ENCODE data around the gene TMCO1. TPM values are rescaled to one million over a fixed set of nuclear protein-coding genes. Genes with fewer than 3 reads are reported as not detected.
"Not testable (repeated sequence)": the region's sequence is repeated elsewhere in the genome, so short reads cannot be mapped to it uniquely, and the experiment has no call there.

Gene TMCO1
- total and polyA plus RNA-seq, 7 experiments from 2014 or later = 30.4 to 118 (median 51.9) TPM

- ATAC-seq = no peak
- intact Hi-C loops (cut with micrococcal nuclease) = no loop called here
- no peaks in the 10 kb centered on the region for H3K9me3 ChIP-seq (ENCODE audit: control insufficient read depth in 2 of 3, low read length in 3 of 3)
- CTCF ChIA-PET = no interaction called here
- H3K27me3 ChIP-seq (ENCODE audit: control insufficient read depth in 2 of 2, insufficient read depth in 2 of 2, low read length in 2 of 2) = peaks cover 0 to 3% of the 10 kb centered on the region in 2 donors
- no peak for DNase-seq
- H3K4me3 Mint-ChIP-seq = no peak overlapping the region
- peaks cover 0 to 14% (median 7%) of the 10 kb centered on the region in 11 donors for H3K9me3 Mint-ChIP-seq
- H3K36me3 ChIP-seq (ENCODE audit: control insufficient read depth in 2 of 3, insufficient read depth in 3 of 3, low read length in 3 of 3) = no peaks in the 10 kb centered on the region
- no peak overlapping the region for H3K4me3 ChIP-seq (ENCODE audit: low read length)
- H3K36me3 Mint-ChIP-seq = no peaks in the 10 kb centered on the region
- no peak overlapping the region for H3K27ac ChIP-seq (ENCODE audit: low read depth, low read length)
- H3K4me1 Mint-ChIP-seq = no peaks in the 10 kb centered on the region
- POLR2A ChIA-PET = no interaction called here
- peaks cover 9 to 34% (median 26%) of the 10 kb centered on the region in 5 donors for H3K27me3 Mint-ChIP-seq
- no peak overlapping the region for H3K27ac Mint-ChIP-seq
- no peaks in the 10 kb centered on the region for H3K4me1 ChIP-seq (ENCODE audit: control insufficient read depth in 2 of 2, insufficient read depth in 2 of 2, low read length in 2 of 2)
Observed at GRCh38 chr1:165799387-165799786, 30.7 kb upstream of the TMCO1 start.

DNA sequence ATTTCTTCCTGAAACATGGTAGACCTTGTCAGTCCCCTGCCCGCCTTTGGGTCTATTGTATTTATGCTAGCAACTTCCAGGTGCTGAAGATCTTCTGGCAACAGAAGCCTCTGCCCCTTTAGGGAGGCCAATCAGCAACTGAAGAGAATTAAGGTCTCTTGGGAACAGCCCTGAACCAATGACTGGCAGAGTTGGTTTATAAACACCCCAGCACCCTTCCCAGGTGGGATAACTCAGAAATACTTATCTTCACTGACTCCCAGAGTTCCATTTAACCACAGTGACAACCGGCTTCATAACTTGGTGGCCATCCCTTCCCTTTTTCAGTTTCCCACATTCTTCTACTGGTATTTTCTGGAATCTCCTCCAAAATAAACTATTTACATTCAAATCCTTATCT lies 27.2 kb upstream of the TMCO1 start:
- peaks cover 22 to 42% (median 32%) of the 10 kb centered on the region in 5 donors for H3K27me3 Mint-ChIP-seq

GRCh38 chr1:165793951-165794350 lies 25.3 kb upstream of the TMCO1 start:
- peaks cover 0 to 4% (median 0%) of the 10 kb centered on the region in 11 donors for H3K9me3 Mint-ChIP-seq
- ATAC-seq = no peak
- H3K4me3 ChIP-seq (ENCODE audit: low read length) = no peak overlapping the region
- no peak overlapping the region for H3K27ac ChIP-seq (ENCODE audit: low read depth, low read length)
- H3K4me3 Mint-ChIP-seq = no peak overlapping the region
- intact Hi-C loops (cut with micrococcal nuclease) = no loop called here
- no peaks in the 10 kb centered on the region for H3K36me3 Mint-ChIP-seq
- no peaks in the 10 kb centered on the region for H3K9me3 ChIP-seq (ENCODE audit: control insufficient read depth in 2 of 3, low read length in 3 of 3)
- DNase-seq = no peak
- peaks cover 0 to 3% of the 10 kb centered on the region in 2 donors for H3K27me3 ChIP-seq (ENCODE audit: control insufficient read depth in 2 of 2, insufficient read depth in 2 of 2, low read length in 2 of 2)
- no peaks in the 10 kb centered on the region for H3K36me3 ChIP-seq (ENCODE audit: control insufficient read depth in 2 of 3, insufficient read depth in 3 of 3, low read length in 3 of 3)
- ChIA-PET POLR2A (no interaction called here), CTCF (no interaction called here)
- no peaks in the 10 kb centered on the region for H3K4me1 Mint-ChIP-seq
- no peaks in the 10 kb centered on the region for H3K4me1 ChIP-seq (ENCODE audit: control insufficient read depth in 2 of 2, insufficient read depth in 2 of 2, low read length in 2 of 2)
- H3K27ac Mint-ChIP-seq = no peak overlapping the region
- H3K27me3 Mint-ChIP-seq = peaks cover 16 to 38% (median 27%) of the 10 kb centered on the region in 5 donors

More for the DNA sequence above, 27.2 kb upstream of the TMCO1 start:
- no peak overlapping the region for H3K4me3 ChIP-seq (ENCODE audit: low read length)
- H3K27ac Mint-ChIP-seq = no peak overlapping the region
- H3K27ac ChIP-seq (ENCODE audit: low read depth, low read length) = no peak overlapping the region
- H3K9me3 Mint-ChIP-seq = peaks cover 0 to 13% (median 7%) of the 10 kb centered on the region in 11 donors
- H3K4me1 Mint-ChIP-seq = no peaks in the 10 kb centered on the region
- no peaks in the 10 kb centered on the region for H3K4me1 ChIP-seq (ENCODE audit: control insufficient read depth in 2 of 2, insufficient read depth in 2 of 2, low read length in 2 of 2)
- POLR2A ChIA-PET = no interaction called here
- H3K36me3 ChIP-seq (ENCODE audit: control insufficient read depth in 2 of 3, insufficient read depth in 3 of 3, low read length in 3 of 3) = no peaks in the 10 kb centered on the region
- H3K27me3 ChIP-seq (ENCODE audit: control insufficient read depth in 2 of 2, insufficient read depth in 2 of 2, low read length in 2 of 2) = peaks cover 0 to 3% of the 10 kb centered on the region in 2 donors
- H3K4me3 Mint-ChIP-seq = no peak overlapping the region
- H3K36me3 Mint-ChIP-seq = no peaks in the 10 kb centered on the region
- H3K9me3 ChIP-seq (ENCODE audit: control insufficient read depth in 2 of 3, low read length in 3 of 3) = no peaks in the 10 kb centered on the region
- CTCF ChIA-PET = no interaction called here
- intact Hi-C loops (cut with micrococcal nuclease) = no loop called here
- DNase-seq (no peak), ATAC-seq (no peak)

- no peaks in the 10 kb centered on the region for H3K9me3 ChIP-seq (ENCODE audit: control insufficient read depth in 2 of 3, low read length in 3 of 3)
- Mint-ChIP-seq H3K27ac (no peak overlapping the region), H3K9me3 (peaks cover 0 to 3% (median 0%) of the 10 kb centered on the region in 11 donors), H3K4me3 (no peak overlapping the region), H3K4me1 (no peaks in the 10 kb centered on the region), H3K36me3 (peaks cover 0 to 8% (median 3%) of the 10 kb centered on the region in 5 donors), H3K27me3 (peaks cover 6 to 26% (median 8%) of the 10 kb centered on the region in 5 donors)
- ATAC-seq (no peak), DNase-seq (no peak)
- CTCF ChIA-PET = no interaction called here
- no peak overlapping the region for H3K4me3 ChIP-seq (ENCODE audit: low read length)
- POLR2A ChIA-PET = no interaction called here
- no peaks in the 10 kb centered on the region for H3K27me3 ChIP-seq (ENCODE audit: control insufficient read depth in 2 of 2, insufficient read depth in 2 of 2, low read length in 2 of 2)
- intact Hi-C loops (cut with micrococcal nuclease) = no loop called here
- H3K27ac ChIP-seq (ENCODE audit: low read depth, low read length) = no peak overlapping the region
- no peaks in the 10 kb centered on the region for H3K4me1 ChIP-seq (ENCODE audit: control insufficient read depth in 2 of 2, insufficient read depth in 2 of 2, low read length in 2 of 2)
- no peaks in the 10 kb centered on the region for H3K36me3 ChIP-seq (ENCODE audit: control insufficient read depth in 2 of 3, insufficient read depth in 3 of 3, low read length in 3 of 3)
Observed at GRCh38 chr1:165787741-165788140, 19.1 kb upstream of the TMCO1 start.

DNA sequence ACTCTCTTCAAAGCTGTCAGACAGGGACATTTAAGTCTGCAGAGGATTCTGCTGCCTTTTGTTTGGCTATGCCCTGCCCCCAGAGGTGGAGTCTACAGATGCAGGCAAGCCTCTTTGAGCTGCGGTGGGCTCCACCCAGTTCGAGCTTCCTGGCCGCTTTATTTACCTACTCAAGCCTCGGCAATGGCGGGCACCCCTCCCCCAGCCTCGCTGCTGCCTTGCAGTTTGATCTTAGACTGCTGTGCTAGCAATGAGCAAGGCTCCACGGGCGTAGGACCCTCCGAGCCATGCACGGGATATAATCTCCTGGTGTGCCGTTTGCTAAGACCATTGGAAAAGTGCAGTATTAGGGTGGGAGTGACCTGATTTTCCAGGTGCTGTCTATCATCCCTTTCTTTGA lies 14.9 kb upstream of the TMCO1 start:
- H3K27ac ChIP-seq (ENCODE audit: low read depth, low read length); H3K4me3 Mint-ChIP-seq; ATAC-seq; CTCF ChIA-PET; DNase-seq; H3K36me3 ChIP-seq (ENCODE audit: control insufficient read depth in 2 of 3, insufficient read depth in 3 of 3, low read length in 3 of 3); H3K9me3 ChIP-seq (ENCODE audit: control insufficient read depth in 2 of 3, low read length in 3 of 3); H3K9me3 Mint-ChIP-seq; H3K4me3 ChIP-seq (ENCODE audit: low read length); H3K27ac Mint-ChIP-seq; intact Hi-C loops (cut with micrococcal nuclease); H3K4me1 ChIP-seq (ENCODE audit: control insufficient read depth in 2 of 2, insufficient read depth in 2 of 2, low read length in 2 of 2); H3K27me3 ChIP-seq (ENCODE audit: control insufficient read depth in 2 of 2, insufficient read depth in 2 of 2, low read length in 2 of 2); H3K4me1 Mint-ChIP-seq; POLR2A ChIA-PET: not testable (repeated sequence)
- peaks cover 0 to 15% (median 0%) of the 10 kb centered on the region in 5 donors for H3K27me3 Mint-ChIP-seq
- H3K36me3 Mint-ChIP-seq = peaks cover 0 to 10% (median 3%) of the 10 kb centered on the region in 5 donors

DNA sequence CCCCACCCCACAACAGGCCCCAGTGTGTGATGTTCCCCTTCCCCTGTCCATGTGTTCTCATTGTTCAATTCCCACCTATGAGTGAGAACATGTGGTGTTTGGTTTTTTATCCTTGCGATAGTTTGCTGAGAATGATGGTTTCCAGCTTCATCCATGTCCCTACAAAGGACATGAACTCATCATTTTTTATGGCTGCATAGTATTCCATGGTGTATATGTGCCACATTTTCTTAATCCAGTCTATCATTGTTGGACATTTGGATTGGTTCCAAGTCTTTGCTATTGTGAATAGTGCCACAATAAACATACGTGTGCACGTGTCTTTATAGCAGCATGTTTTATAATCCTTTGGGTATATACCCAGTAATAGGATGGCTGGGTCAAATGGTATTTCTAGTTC lies 9.5 kb upstream of the TMCO1 start:
- H3K4me1 ChIP-seq (ENCODE audit: control insufficient read depth in 2 of 2, insufficient read depth in 2 of 2, low read length in 2 of 2); H3K4me3 Mint-ChIP-seq; H3K4me3 ChIP-seq (ENCODE audit: low read length); intact Hi-C loops (cut with micrococcal nuclease); CTCF ChIA-PET; H3K36me3 ChIP-seq (ENCODE audit: control insufficient read depth in 2 of 3, insufficient read depth in 3 of 3, low read length in 3 of 3); H3K27ac ChIP-seq (ENCODE audit: low read depth, low read length); H3K27ac Mint-ChIP-seq; H3K9me3 ChIP-seq (ENCODE audit: control insufficient read depth in 2 of 3, low read length in 3 of 3); H3K9me3 Mint-ChIP-seq; H3K4me1 Mint-ChIP-seq; DNase-seq; H3K27me3 ChIP-seq (ENCODE audit: control insufficient read depth in 2 of 2, insufficient read depth in 2 of 2, low read length in 2 of 2); ATAC-seq; POLR2A ChIA-PET: not testable (repeated sequence)
- Mint-ChIP-seq H3K36me3 (peaks cover 4 to 13% (median 6%) of the 10 kb centered on the region in 5 donors), H3K27me3 (peaks cover 0 to 13% (median 0%) of the 10 kb centered on the region in 5 donors)

- H3K36me3 Mint-ChIP-seq = peaks cover 4 to 26% (median 15%) of the 10 kb centered on the region in 5 donors
- H3K9me3 Mint-ChIP-seq = peaks cover 0 to 2% (median 0%) of the 10 kb centered on the region in 11 donors
- H3K27me3 ChIP-seq (ENCODE audit: control insufficient read depth in 2 of 2, insufficient read depth in 2 of 2, low read length in 2 of 2) = no peaks in the 10 kb centered on the region
- peaks cover 10 to 40% (median 25%) of the 10 kb centered on the region in 7 donors for H3K4me1 Mint-ChIP-seq
- CTCF ChIA-PET = no interaction called here
- ATAC-seq (no peak), DNase-seq (no peak)
- no peaks in the 10 kb centered on the region for H3K27me3 Mint-ChIP-seq
- no peak overlapping the region for H3K27ac Mint-ChIP-seq
- POLR2A ChIA-PET = interaction anchor here (0.6 kb wide), 1 partner anchor 62 kb away, joined by 3 read pairs; no protein-coding TSS in a partner anchor
- no peaks in the 10 kb centered on the region for H3K9me3 ChIP-seq (ENCODE audit: control insufficient read depth in 2 of 3, low read length in 3 of 3)
- H3K4me3 Mint-ChIP-seq = peak overlapping the region in 1 of 10 donors; percentile 11
- intact Hi-C loops (cut with micrococcal nuclease) = no loop called here
- peaks cover 7 to 11% of the 10 kb centered on the region in 2 donors for H3K4me1 ChIP-seq (ENCODE audit: control insufficient read depth in 2 of 2, insufficient read depth in 2 of 2, low read length in 2 of 2)
- H3K4me3 ChIP-seq (ENCODE audit: low read length) = no peak overlapping the region
- H3K27ac ChIP-seq (ENCODE audit: low read depth, low read length) = no peak overlapping the region
- H3K36me3 ChIP-seq (ENCODE audit: control insufficient read depth in 2 of 3, insufficient read depth in 3 of 3, low read length in 3 of 3) = no peaks in the 10 kb centered on the region
Observed at GRCh38 chr1:165773324-165773965, 4.8 kb upstream of the TMCO1 start.
